DND-41 (cell line): ENCODE measurements around the gene UTF1.

Source experiments
- CTCF ChIP-seq: IDR thresholded peaks from 2 replicates; pipeline ENCODE4 v1.5.1; 2012; ENCODE audit warnings: borderline replicate concordance, low read length, moderate library complexity, mild to moderate bottlenecking; ENCODE audit not compliant: poor library complexity, severe bottlenecking; ENCODE audit errors: extremely low read depth
- EZH2 ChIP-seq: IDR thresholded peaks from 3 replicates; pipeline ENCODE4 v1.6.1; 2012; ENCODE audit warnings: borderline replicate concordance, low read depth, mild to moderate bottlenecking, moderate library complexity, low read length, inconsistent platforms; ENCODE audit not compliant: severe bottlenecking

- TF ChIP-seq EZH2 (no peak), CTCF (no peak)
Measured at GRCh38 chr10:133196936-133197758, 32.9 kb upstream of the UTF1 start.
